HG03108 (cell line): ENCODE data around the gene TMEM255B.

ENCODE experiments used
- ATAC-seq: cut with Tn5 transposase; IDR thresholded peaks from one replicate; pipeline ENCODE4 v1.9.1; 2021; ENCODE audit warnings: moderate library complexity; ENCODE audit not compliant: unreplicated experiment

Gene TMEM255B

GRCh38 chr13:113801289-113801961, 42.4 kb downstream of the TMEM255B start:
- ATAC-seq: no peak

GRCh38 chr13:113802090-113802531, 43.1 kb downstream of the TMEM255B start:
- no peak for ATAC-seq

GRCh38 chr13:113802761-113803160, 43.7 kb downstream of the TMEM255B start:
- no peak for ATAC-seq

GRCh38 chr13:113803409-113804016, 44.5 kb downstream of the TMEM255B start:
- ATAC-seq: no peak

- no peak for ATAC-seq
Measured at GRCh38 chr13:113804017-113804702, 45.1 kb downstream of the TMEM255B start.

- ATAC-seq: no peak
Measured at GRCh38 chr13:113804703-113805430, 45.8 kb downstream of the TMEM255B start.

GRCh38 chr13:113805431-113806103, 46.5 kb downstream of the TMEM255B start:
- ATAC-seq: no peak

GRCh38 chr13:113806104-113806471, 47.1 kb downstream of the TMEM255B start:
- ATAC-seq: no peak

- no peak for ATAC-seq
Measured at GRCh38 chr13:113806526-113806925, 47.5 kb downstream of the TMEM255B start.

- ATAC-seq: no peak
Measured at GRCh38 chr13:113808058-113808834, 49.2 kb downstream of the TMEM255B start.

- ATAC-seq: no peak
Measured at GRCh38 chr13:113809934-113810333, 50.9 kb downstream of the TMEM255B start.

GRCh38 chr13:113810640-113811039, 51.6 kb downstream of the TMEM255B start:
- no peak for ATAC-seq

GRCh38 chr13:113811081-113811928, 52.3 kb downstream of the TMEM255B start:
- no peak for ATAC-seq

- no peak for ATAC-seq
Measured at GRCh38 chr13:113812178-113813040, 53.4 kb downstream of the TMEM255B start.

GRCh38 chr13:113813070-113813748, 54.2 kb downstream of the TMEM255B start:
- ATAC-seq: no peak

- no peak for ATAC-seq
Measured at GRCh38 chr13:113813749-113814434, 54.9 kb downstream of the TMEM255B start.

GRCh38 chr13:113814435-113814821, 55.4 kb downstream of the TMEM255B start:
- ATAC-seq: no peak
